Brain microvascular endothelial cell (primary cell): ENCODE results near the gene SLC25A21.

Experiments used
- DNase-seq: peaks from one replicate; pipeline ENCODE4 v3.0.0-alpha.2; 2020
- H3K27ac ChIP-seq: fragments of 250-450 bp; sonication (Bioruptor Pico); 2 replicates; pipeline ENCODE4 v1.5.1; 2020; ENCODE audit warnings: mild to moderate bottlenecking, moderate library complexity
- H3K27me3 ChIP-seq: fragments of 250-450 bp; sonication (Bioruptor Pico); replicated peaks from 2 replicates; pipeline ENCODE4 v1.5.1; 2020; ENCODE audit warnings: mild to moderate bottlenecking
- H3K36me3 ChIP-seq: fragments of 250-450 bp; sonication (Bioruptor Pico); replicated peaks from 2 replicates; pipeline ENCODE4 v1.5.1; 2020; ENCODE audit warnings: mild to moderate bottlenecking
- H3K4me3 ChIP-seq: 2 replicates; pipeline ENCODE4 v1.5.1; 2011; ENCODE audit warnings: low read depth, mild to moderate bottlenecking, control low read depth, low read length, moderate library complexity
- in situ Hi-C: cut with HindIII; loops from 2 replicates; pipeline ENCODE4 v1.10.0; 2017; ENCODE audit warnings: low sequenced_read_pairs, low pct_ligation_motif_present
- TF ChIP-seq, protein P1 (sequence below): IDR thresholded peaks from 2 replicates; pipeline ENCODE4 v1.5.1; 2011; ENCODE audit warnings: low read depth, mild to moderate bottlenecking, moderate library complexity, low read length, control low read depth, inconsistent platforms; ENCODE audit errors: missing control alignments

The SLC25A21 gene

DNA sequence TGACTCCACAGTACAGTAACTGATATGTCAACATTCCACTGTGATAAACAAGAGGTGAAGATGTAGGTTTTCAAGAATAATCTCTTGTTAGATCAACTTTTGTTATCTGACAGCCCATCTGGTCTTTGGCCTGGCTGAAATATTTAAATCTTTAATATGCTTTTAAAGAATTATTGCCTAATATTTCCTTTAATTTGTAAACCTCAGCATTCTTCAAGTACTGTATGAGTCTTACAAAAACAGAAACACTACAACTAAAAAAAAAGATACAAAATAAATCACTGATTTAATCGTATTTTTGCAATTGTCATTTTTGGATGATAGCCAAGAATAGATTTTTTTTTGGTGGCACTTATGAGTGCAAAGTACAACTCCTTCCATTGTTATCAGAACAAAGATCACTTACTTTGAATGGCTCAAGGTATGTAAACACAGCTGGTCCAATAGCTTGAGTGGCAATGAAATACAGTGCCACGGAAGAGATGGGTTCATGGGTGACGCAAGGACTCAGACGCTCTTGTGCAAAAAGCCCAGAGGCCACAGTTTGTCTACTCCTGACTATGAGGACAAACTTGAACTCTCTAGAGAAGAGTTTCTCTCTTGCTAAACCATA is 401.3 kb downstream of the SLC25A21 start:
- in situ Hi-C loops: no loop called here
- TF ChIP-seq, protein P1, sequence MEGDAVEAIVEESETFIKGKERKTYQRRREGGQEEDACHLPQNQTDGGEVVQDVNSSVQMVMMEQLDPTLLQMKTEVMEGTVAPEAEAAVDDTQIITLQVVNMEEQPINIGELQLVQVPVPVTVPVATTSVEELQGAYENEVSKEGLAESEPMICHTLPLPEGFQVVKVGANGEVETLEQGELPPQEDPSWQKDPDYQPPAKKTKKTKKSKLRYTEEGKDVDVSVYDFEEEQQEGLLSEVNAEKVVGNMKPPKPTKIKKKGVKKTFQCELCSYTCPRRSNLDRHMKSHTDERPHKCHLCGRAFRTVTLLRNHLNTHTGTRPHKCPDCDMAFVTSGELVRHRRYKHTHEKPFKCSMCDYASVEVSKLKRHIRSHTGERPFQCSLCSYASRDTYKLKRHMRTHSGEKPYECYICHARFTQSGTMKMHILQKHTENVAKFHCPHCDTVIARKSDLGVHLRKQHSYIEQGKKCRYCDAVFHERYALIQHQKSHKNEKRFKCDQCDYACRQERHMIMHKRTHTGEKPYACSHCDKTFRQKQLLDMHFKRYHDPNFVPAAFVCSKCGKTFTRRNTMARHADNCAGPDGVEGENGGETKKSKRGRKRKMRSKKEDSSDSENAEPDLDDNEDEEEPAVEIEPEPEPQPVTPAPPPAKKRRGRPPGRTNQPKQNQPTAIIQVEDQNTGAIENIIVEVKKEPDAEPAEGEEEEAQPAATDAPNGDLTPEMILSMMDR: no peak
- no peaks in the 10 kb centered on the region for H3K27me3 ChIP-seq
- H3K4me3 ChIP-seq: no peak overlapping the region
- no peak for DNase-seq
- H3K27ac ChIP-seq: no peak overlapping the region
- no peaks in the 10 kb centered on the region for H3K36me3 ChIP-seq

DNA sequence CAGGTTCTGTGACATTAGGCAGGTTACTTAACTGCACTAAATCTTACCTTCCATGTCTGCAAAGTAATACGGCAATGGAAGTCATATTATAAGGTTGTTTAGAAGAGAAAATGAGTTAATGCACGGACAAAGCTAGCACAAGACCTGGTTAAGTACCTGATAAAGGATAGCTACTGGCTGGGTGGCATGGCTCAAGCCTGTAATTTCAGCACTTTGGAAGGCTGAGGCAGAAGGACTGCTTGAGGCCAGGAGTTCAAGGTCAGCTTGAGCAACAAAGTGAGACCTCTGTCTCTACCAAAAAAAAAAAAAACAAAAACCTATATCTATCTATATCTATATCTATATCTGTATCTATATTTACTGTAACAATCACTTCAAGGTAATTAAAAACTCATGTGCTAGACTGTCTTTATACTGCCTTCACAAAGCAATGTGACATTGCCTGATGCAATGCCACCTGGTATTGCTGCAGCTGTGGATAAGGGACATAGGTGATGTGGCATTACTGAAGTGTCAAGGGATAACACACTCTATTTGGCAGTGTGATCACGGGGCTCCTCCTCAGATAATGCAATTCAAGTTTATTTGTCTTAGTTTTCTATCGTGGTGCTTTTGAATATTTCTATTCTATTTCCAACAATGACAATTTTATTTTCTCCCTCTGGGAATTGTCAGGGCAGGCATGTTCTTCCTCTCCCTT is 403.6 kb downstream of the SLC25A21 start:
- in situ Hi-C loops: no loop called here
- TF ChIP-seq, protein P1: no peak
- Histone ChIP-seq H3K4me3 (no peak overlapping the region), H3K27ac (no peak overlapping the region), H3K36me3 (no peaks in the 10 kb centered on the region), H3K27me3 (no peaks in the 10 kb centered on the region)
- DNase-seq: no peak

DNA sequence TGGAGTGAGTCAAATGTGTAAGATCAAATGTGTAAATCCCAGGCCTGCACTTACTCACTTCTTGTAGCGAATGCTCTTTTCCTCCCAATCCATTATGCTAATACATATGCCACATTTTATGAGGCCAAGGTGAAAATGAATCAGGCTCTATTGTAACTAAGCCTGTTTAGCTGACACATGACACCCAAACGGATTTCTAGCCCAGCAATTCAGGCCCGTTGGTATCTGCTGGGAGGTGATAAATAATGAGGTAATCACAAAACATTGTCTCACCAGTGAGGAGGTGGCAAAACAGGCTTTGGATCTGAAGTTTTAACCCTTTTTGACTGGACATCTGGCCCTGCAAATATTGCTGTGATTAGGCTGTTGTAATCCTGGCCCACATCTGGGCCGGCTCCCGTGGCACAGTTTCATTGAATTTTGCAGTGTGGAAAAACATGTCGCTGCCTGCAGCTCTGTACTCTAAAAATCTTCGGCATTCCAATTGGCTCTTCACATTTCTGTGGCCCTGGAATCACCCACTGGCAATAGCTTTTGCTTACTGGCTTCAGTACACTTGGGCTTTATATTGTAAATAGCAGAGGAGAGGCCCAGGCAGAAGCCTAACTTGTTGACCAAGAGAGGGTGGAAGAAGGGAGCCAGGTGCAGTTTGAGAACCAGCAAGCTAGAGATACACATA is 404.7 kb downstream of the SLC25A21 start:
- DNase-seq: no peak
- in situ Hi-C loops: no loop called here
- Histone ChIP-seq H3K36me3 (no peaks in the 10 kb centered on the region), H3K4me3 (no peak overlapping the region), H3K27me3 (no peaks in the 10 kb centered on the region), H3K27ac (no peak overlapping the region)
- TF ChIP-seq, protein P1: no peak

DNA sequence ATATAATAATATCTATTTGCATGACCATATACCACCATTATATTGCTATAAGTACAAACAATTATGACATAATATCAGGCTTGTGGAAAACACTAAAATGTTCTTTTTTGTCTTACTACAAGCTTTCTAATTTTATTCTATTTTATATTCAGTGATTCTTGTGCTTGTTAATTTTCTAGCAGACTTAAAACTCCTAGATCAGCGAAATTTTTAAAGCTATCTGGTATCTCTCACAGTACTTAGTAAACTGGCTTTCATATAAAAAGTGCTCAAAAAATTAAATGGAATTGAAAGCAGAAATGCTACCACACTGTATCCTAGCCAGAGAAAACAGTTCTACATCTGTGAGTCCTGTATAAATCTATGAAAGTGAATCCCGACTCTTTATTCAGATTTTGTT is 405.4 kb downstream of the SLC25A21 start:
- TF ChIP-seq, protein P1: no peak
- in situ Hi-C loops: no loop called here
- H3K4me3 ChIP-seq: no peak overlapping the region
- H3K36me3 ChIP-seq: no peaks in the 10 kb centered on the region
- H3K27me3 ChIP-seq: no peaks in the 10 kb centered on the region
- no peak for DNase-seq
- H3K27ac ChIP-seq: no peak overlapping the region

DNA sequence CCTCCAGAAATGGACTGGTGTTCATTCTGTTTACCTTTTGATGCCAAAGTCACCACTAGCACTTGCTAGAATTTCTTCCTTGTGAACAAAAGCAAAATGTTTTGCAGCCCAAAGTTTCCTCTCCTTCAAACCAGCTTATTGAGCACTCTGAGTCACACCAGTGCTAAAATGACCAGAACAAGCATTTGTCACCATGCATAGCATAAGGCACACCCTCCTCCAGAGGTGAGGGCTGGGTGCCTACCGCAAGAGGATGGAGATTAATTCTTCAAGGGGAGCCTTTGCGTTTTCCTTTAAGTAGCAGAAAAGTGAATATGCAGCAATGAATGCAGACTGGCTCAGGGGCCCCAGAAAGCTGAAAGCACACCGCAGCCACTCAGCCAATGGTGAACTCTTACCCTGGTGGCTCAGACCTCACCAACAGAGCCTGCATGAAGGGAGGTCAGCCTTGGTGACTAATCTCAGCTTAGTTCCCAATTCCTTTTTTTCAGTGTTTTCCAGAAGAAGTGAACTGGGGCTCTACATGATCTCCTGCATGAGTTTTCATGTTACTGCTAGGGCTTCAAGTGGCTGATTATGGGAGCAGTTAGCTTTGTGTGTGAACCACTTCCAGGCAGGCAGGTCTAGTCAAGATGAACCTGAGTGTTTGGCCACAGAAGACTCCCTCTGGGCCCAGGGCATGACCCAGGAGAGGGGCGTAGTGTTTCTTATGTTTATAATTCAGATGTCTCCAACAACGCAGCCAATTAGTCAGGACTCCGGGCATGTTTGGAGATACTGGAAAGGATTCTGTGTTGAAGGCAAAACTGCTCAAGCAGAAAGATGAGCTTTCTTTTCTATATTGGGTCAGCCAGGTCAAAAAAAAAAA is 414.4 kb downstream of the SLC25A21 start:
- Histone ChIP-seq H3K27ac (no peak overlapping the region), H3K27me3 (no peaks in the 10 kb centered on the region), H3K4me3 (no peak overlapping the region), H3K36me3 (no peaks in the 10 kb centered on the region)
- TF ChIP-seq, protein P1: no peak
- in situ Hi-C loops: no loop called here
- no peak for DNase-seq
